Right lobe of liver (tissue), 4 donors: ENCODE measurements around the gene C1orf185.

Experiments
- POLR2A ChIP-seq: fragments of 450-650 bp; IDR thresholded peaks from one replicate; pipeline ENCODE4 v1.6.1; 2017; ENCODE audit warnings: antibody characterized with exemption, mild to moderate bottlenecking
- TF ChIP-seq, protein P1 (sequence below), 4 donors: fragments of 200-600 bp in 3 of 4; fragments of 450-650 bp in 1 of 4; IDR thresholded peaks; one replicate each; pipeline versions ENCODE4 v1.5.1 to v1.8.0; 2016 to 2022; ENCODE audit warnings: antibody characterized with exemption in 4 of 4, mild to moderate bottlenecking in 2 of 4
- donor health status: DM: no; HTN: no; CAD: no.
- donor health status: DM: no; HTN: no; CAD: no.
- donor health status: DM: no; HTN: yes; CAD: no.

DNA sequence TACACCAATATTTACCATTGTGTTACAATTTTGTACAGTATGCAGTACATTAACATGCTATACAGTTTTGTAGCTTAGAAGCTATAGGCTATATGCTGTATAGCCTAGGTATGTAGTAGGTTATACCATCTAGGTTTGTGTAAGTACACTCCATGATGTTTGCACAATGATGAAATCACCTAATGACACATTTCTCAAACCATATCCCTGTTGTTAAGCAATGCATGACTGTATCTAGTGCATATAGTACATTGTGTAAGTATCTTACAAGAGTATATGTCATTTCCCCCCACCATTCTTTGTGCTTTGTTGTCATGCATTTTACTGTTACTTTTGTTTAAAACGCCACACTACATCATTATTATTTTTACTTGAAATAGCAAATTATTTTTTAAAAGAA is 68.3 kb downstream of the C1orf185 start:
- TF ChIP-seq, protein P1, sequence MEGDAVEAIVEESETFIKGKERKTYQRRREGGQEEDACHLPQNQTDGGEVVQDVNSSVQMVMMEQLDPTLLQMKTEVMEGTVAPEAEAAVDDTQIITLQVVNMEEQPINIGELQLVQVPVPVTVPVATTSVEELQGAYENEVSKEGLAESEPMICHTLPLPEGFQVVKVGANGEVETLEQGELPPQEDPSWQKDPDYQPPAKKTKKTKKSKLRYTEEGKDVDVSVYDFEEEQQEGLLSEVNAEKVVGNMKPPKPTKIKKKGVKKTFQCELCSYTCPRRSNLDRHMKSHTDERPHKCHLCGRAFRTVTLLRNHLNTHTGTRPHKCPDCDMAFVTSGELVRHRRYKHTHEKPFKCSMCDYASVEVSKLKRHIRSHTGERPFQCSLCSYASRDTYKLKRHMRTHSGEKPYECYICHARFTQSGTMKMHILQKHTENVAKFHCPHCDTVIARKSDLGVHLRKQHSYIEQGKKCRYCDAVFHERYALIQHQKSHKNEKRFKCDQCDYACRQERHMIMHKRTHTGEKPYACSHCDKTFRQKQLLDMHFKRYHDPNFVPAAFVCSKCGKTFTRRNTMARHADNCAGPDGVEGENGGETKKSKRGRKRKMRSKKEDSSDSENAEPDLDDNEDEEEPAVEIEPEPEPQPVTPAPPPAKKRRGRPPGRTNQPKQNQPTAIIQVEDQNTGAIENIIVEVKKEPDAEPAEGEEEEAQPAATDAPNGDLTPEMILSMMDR (IDR thresholded peaks at IDR 0.05) = no peak
- TF ChIP-seq POLR2A = no peak
